Smooth muscle cell (in vitro differentiated cells): Measurements from ENCODE around the gene TRPM8. TPM values are rescaled to one million over a fixed set of nuclear protein-coding genes. Genes with fewer than 3 reads are reported as not detected.

Experiments used
- polyA plus RNA-seq: library from polyadenylated mRNA; unstranded; fragments of >200 nt; fragmentation: Nextera tagmentation; extraction: Ambion mirVana; gene quantifications from 2 replicates; pipeline ENCODE4 v1.2.1, GENCODE V29; 2016
- total RNA-seq: library from RNA; depleted of rRNA; stranded (reverse); fragments of >200 nt; gene quantifications from 2 replicates; pipeline ENCODE4 v1.2.3, GENCODE V29; 2014

The TRPM8 gene
- total and polyA plus RNA-seq, 2 experiments from 2014 or later = not detected

Other genes starting within 250 kb of the TRPM8 start
- not detected in 2 replicates for gene UGT1A9, start 245.5 kb upstream of the TRPM8 start, total RNA-seq
- not detected in 2 replicates for gene UGT1A9, start 245.5 kb upstream of the TRPM8 start, polyA plus RNA-seq
- gene UGT1A7, start 235.5 kb upstream of the TRPM8 start, total RNA-seq = not detected in 2 replicates
- not detected in 2 replicates for gene UGT1A7, start 235.5 kb upstream of the TRPM8 start, polyA plus RNA-seq
- 0.63 TPM in 1 of 2 replicates, not detected in the other for gene UGT1A6, start 224.5 kb upstream of the TRPM8 start, total RNA-seq
- gene UGT1A6, start 224.5 kb upstream of the TRPM8 start, polyA plus RNA-seq = not detected in 2 replicates
- gene UGT1A5, start 204.5 kb upstream of the TRPM8 start, total RNA-seq = not detected in 2 replicates
- gene UGT1A5, start 204.5 kb upstream of the TRPM8 start, polyA plus RNA-seq = not detected in 2 replicates
- not detected in 2 replicates for gene UGT1A4, start 198.6 kb upstream of the TRPM8 start, total RNA-seq
- not detected in 2 replicates for gene UGT1A4, start 198.6 kb upstream of the TRPM8 start, polyA plus RNA-seq
- gene UGT1A3, start 188.3 kb upstream of the TRPM8 start, total RNA-seq = not detected in 2 replicates
- gene UGT1A3, start 188.3 kb upstream of the TRPM8 start, polyA plus RNA-seq = not detected in 2 replicates
- gene UGT1A1, start 157.1 kb upstream of the TRPM8 start, total RNA-seq = not detected in 2 replicates
- gene UGT1A1, start 157.1 kb upstream of the TRPM8 start, polyA plus RNA-seq = not detected in 2 replicates
- not detected in 2 replicates for gene MROH2A, start 139.0 kb upstream of the TRPM8 start, total RNA-seq
- not detected in 2 replicates for gene MROH2A, start 139.0 kb upstream of the TRPM8 start, polyA plus RNA-seq
- 12.3 and 19.5 TPM in 2 replicates for gene HJURP, start 62.8 kb upstream of the TRPM8 start, total RNA-seq
- gene HJURP, start 62.8 kb upstream of the TRPM8 start, polyA plus RNA-seq = 7.9 and 8.6 TPM in 2 replicates
- not detected in 2 replicates for gene SPP2, start 133.3 kb downstream of the TRPM8 start, total RNA-seq
- gene SPP2, start 133.3 kb downstream of the TRPM8 start, polyA plus RNA-seq = not detected in 2 replicates